GM12891 (cell line): ENCODE measurements around the gene R3HDM2.

Source experiments
- POLR2A ChIP-seq: IDR thresholded peaks from 2 replicates; pipeline ENCODE4 v1.6.1; 2011; ENCODE audit warnings: low read depth, low read length, control low read depth
- POLR2AphosphoS5 ChIP-seq: IDR thresholded peaks from 2 replicates; pipeline ENCODE4 v1.6.1; 2011; ENCODE audit warnings: low read depth, low read length, control low read depth
- POU2F2 ChIP-seq: IDR thresholded peaks from 2 replicates; pipeline ENCODE4 v1.6.1; 2011; ENCODE audit warnings: low read depth, mild to moderate bottlenecking, control low read depth, low read length, moderate library complexity
- SPI1 ChIP-seq: IDR thresholded peaks from 2 replicates; pipeline ENCODE4 v1.6.1; 2011; ENCODE audit warnings: low read depth, low read length, control low read depth
- TAF1 ChIP-seq: IDR thresholded peaks from 2 replicates; pipeline ENCODE4 v1.6.1; 2011; ENCODE audit warnings: low read depth, low read length, control low read depth

DNA sequence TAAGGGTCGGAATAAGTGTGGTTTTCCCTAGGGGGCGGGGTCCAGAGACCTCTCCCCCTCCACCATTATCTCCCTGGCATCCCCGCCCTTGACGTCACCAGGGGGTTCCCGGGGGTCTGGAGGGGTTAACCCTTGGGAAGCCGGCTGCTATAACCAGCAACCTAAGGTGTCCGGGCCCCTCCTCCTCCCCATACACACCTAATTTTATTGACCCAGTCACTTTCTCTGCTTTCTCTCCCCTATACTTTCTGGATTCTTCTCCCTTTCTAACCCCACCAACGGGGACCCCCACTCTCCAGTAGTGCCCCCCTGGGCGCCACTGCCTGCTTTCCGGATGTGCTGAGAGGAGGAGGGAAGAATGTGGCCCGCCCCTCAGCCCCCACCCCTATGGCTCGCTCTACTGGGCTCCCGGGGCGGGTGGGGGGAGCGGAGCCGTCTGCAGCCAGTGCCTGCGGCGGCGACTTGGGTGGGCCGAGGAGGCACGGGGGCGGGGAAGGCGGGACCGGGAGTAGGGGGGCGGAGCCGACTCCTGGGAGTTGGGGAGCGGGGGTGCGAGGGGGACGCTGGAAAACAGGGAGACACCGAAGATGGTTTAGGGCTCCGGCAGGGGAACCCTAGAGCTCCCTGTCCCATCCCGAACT, 30.6 kb upstream of the R3HDM2 start:
- TF ChIP-seq POLR2A: no peak
- no peak for TF ChIP-seq POLR2AphosphoS5
- TF ChIP-seq TAF1: no peak
- TF ChIP-seq SPI1: no peak
- no peak for TF ChIP-seq POU2F2
